SK-N-SH treated with all-trans-retinoic acid at 6 μM for 48 hours (cell line): ENCODE results near the gene ARHGAP12.

Source experiments
- TOX ChIP-seq: fragments of 250-450 bp; sonication (Bioruptor Pico); IDR thresholded peaks from 2 replicates; pipeline ENCODE4 v1.8.0; 2021; ENCODE audit warnings: mild to moderate bottlenecking, moderate library complexity, borderline replicate concordance
- ZFP3 ChIP-seq: fragments of 250-450 bp; sonication (Bioruptor Pico); IDR thresholded peaks from 2 replicates; pipeline ENCODE4 v1.5.0; 2020; ENCODE audit warnings: mild to moderate bottlenecking, moderate library complexity
- ZNF565 ChIP-seq: fragments of 450-650 bp; formaldehyde crosslinking; conservative IDR thresholded peaks from 2 replicates; pipeline ENCODE4 v1.5.0; 2020; ENCODE audit warnings: low read depth, mild to moderate bottlenecking, moderate library complexity
- ZNF70 ChIP-seq: fragments of 450-650 bp; formaldehyde crosslinking; IDR thresholded peaks from 2 replicates; pipeline ENCODE4 v1.5.0; 2020; ENCODE audit warnings: mild to moderate bottlenecking, moderate library complexity
- TF ChIP-seq, protein P1 (sequence below): fragments of 250-450 bp; sonication (Bioruptor Pico); IDR thresholded peaks from 2 replicates; pipeline ENCODE4 v1.5.1; 2020; ENCODE audit warnings: low read depth, mild to moderate bottlenecking, moderate library complexity
- TF ChIP-seq, protein P2 (sequence below): fragments of 250-450 bp; sonication (Bioruptor Pico); IDR thresholded peaks from 2 replicates; pipeline ENCODE4 v1.8.0; 2020; ENCODE audit warnings: mild to moderate bottlenecking, moderate library complexity, borderline replicate concordance

DNA sequence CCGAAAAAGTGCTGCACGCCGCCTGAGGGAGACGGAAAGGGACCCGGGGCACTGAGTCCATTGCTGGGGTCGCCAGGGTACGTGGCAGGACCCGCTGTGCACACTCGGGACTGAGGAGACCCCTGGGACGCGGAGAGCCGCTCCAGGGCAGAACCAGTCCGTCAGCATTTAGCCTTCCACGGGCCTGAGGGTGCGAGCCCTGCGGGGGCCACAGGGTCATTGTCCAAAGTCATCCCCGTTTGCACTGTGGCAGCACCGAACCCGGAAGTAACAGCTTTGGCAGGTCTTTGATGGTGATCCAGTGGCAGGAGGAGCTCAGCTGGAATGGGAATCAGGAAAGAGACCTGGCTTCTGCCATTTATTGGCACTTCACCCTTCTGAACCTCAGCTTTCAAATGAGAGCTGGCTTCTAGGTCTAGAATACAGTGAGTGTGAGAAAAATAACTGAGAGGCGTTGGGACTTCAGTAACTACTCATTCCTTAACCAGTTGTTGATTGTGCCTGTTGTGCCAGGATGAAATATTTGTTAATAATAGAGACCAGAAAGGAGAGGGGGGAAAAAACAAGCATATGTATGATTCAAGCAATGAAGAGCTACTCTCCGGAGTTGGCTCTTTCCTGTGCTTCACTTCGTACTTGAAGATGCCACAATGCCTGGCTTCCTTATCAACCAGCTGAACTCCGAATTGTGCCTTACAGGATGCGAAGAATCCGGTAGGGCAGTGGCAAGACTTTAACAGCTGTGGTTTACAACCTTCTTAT lies 811 bp upstream of the ARHGAP12 start:
- TF ChIP-seq ZFP3 (CRISPR knock-in tag), result no peak
- TF ChIP-seq, protein P1, sequence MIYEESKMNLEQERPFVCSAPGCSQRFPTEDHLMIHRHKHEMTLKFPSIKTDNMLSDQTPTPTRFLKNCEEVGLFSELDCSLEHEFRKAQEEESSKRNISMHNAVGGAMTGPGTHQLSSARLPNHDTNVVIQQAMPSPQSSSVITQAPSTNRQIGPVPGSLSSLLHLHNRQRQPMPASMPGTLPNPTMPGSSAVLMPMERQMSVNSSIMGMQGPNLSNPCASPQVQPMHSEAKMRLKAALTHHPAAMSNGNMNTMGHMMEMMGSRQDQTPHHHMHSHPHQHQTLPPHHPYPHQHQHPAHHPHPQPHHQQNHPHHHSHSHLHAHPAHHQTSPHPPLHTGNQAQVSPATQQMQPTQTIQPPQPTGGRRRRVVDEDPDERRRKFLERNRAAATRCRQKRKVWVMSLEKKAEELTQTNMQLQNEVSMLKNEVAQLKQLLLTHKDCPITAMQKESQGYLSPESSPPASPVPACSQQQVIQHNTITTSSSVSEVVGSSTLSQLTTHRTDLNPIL (CRISPR knock-in tag), result no peak
- no peak for TF ChIP-seq ZNF70
- no peak for TF ChIP-seq ZNF565 (CRISPR knock-in tag)
- TF ChIP-seq, protein P2, sequence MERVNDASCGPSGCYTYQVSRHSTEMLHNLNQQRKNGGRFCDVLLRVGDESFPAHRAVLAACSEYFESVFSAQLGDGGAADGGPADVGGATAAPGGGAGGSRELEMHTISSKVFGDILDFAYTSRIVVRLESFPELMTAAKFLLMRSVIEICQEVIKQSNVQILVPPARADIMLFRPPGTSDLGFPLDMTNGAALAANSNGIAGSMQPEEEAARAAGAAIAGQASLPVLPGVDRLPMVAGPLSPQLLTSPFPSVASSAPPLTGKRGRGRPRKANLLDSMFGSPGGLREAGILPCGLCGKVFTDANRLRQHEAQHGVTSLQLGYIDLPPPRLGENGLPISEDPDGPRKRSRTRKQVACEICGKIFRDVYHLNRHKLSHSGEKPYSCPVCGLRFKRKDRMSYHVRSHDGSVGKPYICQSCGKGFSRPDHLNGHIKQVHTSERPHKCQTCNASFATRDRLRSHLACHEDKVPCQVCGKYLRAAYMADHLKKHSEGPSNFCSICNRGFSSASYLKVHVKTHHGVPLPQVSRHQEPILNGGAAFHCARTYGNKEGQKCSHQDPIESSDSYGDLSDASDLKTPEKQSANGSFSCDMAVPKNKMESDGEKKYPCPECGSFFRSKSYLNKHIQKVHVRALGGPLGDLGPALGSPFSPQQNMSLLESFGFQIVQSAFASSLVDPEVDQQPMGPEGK (CRISPR knock-in tag), result no peak
- TF ChIP-seq TOX, result no peak
